HCT116 (cell line): ENCODE measurements around the gene DENND6A. TPM values are rescaled to one million over a fixed set of nuclear protein-coding genes. Genes with fewer than 3 reads are reported as not detected.
"Not testable (repeated sequence)": the region's sequence is repeated elsewhere in the genome, so short reads cannot be mapped to it uniquely, and the experiment has no call there.

Source experiments
- ATAC-seq: fragments of 200-7000 bp; cut with Tn5 transposase; 2 replicates; pipeline ENCODE4 v1.9.1; 2020; ENCODE audit warnings: mild to moderate bottlenecking, moderate library complexity
- BruUV-seq: library from RNA; stranded (reverse); fragments of 400-500 nt; replicated peaks from 2 replicates; lab custom pipeline; 2021; lab: Mats Ljungman, UMichigan
- CTCF ChIA-PET: fragments of 300-600 bp; sonication (Branson Sonifier 250); formaldehyde crosslinking; loops from one replicate; lab custom pipeline; 2021; ENCODE audit warnings: antibody characterized with exemption; lab: Charles Lee
- POLR2A ChIA-PET: fragments of 300-600, 350-600 bp; sonication (Branson Sonifier 250); formaldehyde crosslinking; loops from one replicate; lab custom pipeline; 2021; ENCODE audit warnings: antibody characterized with exemption; lab: Charles Lee
- RAD21 ChIA-PET, 2 experiments: fragments of 300-600 bp; sonication (Branson Sonifier 250); formaldehyde crosslinking; loops; one replicate each; lab custom pipeline; 2023; ENCODE audit warnings: low total read pairs in 2 of 2; ENCODE audit not compliant: uncharacterized antibody in 2 of 2, unreplicated experiment in 2 of 2, low non-redundant PET in 1 of 2; lab: Charles Lee
- DNase-seq: peaks from one replicate; pipeline ENCODE4 v3.0.0-alpha.2; 2010; ENCODE audit warnings: low read depth, low spot score
- H2AFZ ChIP-seq: fragments of 200-600 bp; shearing (Covaris generic), sonication (generic); 2 replicates; pipeline ENCODE4 v1.6.1; 2017; ENCODE audit warnings: low read depth, mixed run types, mixed read lengths, antibody characterized with exemption, low read length; ENCODE audit not compliant: poor library complexity, severe bottlenecking
- H3K27ac ChIP-seq: 2 replicates; pipeline ENCODE4 v1.5.1; 2012; ENCODE audit warnings: low read depth, low read length
- H3K27me3 ChIP-seq: fragments of 200-600 bp; sonication (generic); 2 replicates; pipeline ENCODE4 v1.6.1; 2016; ENCODE audit warnings: mixed run types, low read length, mixed read lengths; ENCODE audit not compliant: insufficient read depth
- H3K36me3 ChIP-seq, 2 experiments: fragments of 200-500 bp in 1 of 2; fragments of 200-600 bp in 1 of 2; sonication (Bioruptor generic) in 1 of 2; sonication (generic) in 1 of 2; 2 replicates each; pipeline versions ENCODE4 v1.5.1 to v1.6.1; 2014 to 2016; ENCODE audit warnings: low read length in 2 of 2, inconsistent platforms in 1 of 2, mixed read lengths in 1 of 2, mixed run types in 1 of 2; ENCODE audit not compliant: insufficient read depth in 2 of 2, control insufficient read depth in 1 of 2
- H3K4me1 ChIP-seq, 2 experiments: fragments of 200-600 bp in 1 of 2; sonication (generic) in 1 of 2; 2 replicates each; pipeline versions ENCODE4 v1.5.1 to v1.6.1; 2012 to 2017; ENCODE audit warnings: low read length in 2 of 2, inconsistent platforms in 1 of 2, mild to moderate bottlenecking in 1 of 2, mixed read lengths in 1 of 2, mixed run types in 1 of 2, moderate library complexity in 1 of 2; ENCODE audit not compliant: insufficient read depth in 2 of 2, control insufficient read depth in 1 of 2
- H3K4me2 ChIP-seq: fragments of 200-600 bp; sonication (generic); 2 replicates; pipeline ENCODE4 v1.6.1; 2017; ENCODE audit warnings: mixed run types, low read length, mixed read lengths
- H3K4me3 ChIP-seq, 2 experiments: fragments of 200-600 bp in 1 of 2; sonication (generic) in 1 of 2; replicated peaks in 1 of 2; 2 replicates each; pipeline ENCODE4 v1.5.1; 2011 to 2016; ENCODE audit warnings: low read length in 2 of 2, control low read depth in 1 of 2, low read depth in 1 of 2, mild to moderate bottlenecking in 1 of 2, mixed read lengths in 1 of 2, mixed run types in 1 of 2
- H3K79me2 ChIP-seq: fragments of 200-600 bp; sonication (generic); 2 replicates; pipeline ENCODE4 v1.6.1; 2017; ENCODE audit warnings: mild to moderate bottlenecking, mixed run types, low read length, moderate library complexity, mixed read lengths; ENCODE audit not compliant: insufficient read depth
- H3K9ac ChIP-seq: fragments of 200-600 bp; sonication (generic); 2 replicates; pipeline ENCODE4 v1.6.1; 2016; ENCODE audit warnings: low read length, mixed read lengths
- H3K9me2 ChIP-seq: fragments of 200-600 bp; sonication (generic), shearing (Covaris generic); 2 replicates; pipeline ENCODE4 v1.6.1; 2017; ENCODE audit warnings: mixed run types, mild to moderate bottlenecking, moderate library complexity; ENCODE audit not compliant: insufficient read depth
- H3K9me3 ChIP-seq, 2 experiments: fragments of 200-500 bp in 1 of 2; fragments of 200-600 bp in 1 of 2; sonication (Bioruptor generic) in 1 of 2; sonication (generic) in 1 of 2; 2 replicates each; pipeline ENCODE4 v1.6.1; 2014 to 2017; ENCODE audit warnings: low read length in 2 of 2, mixed read lengths in 2 of 2, inconsistent platforms in 1 of 2, low read depth in 1 of 2, mild to moderate bottlenecking in 1 of 2, mixed run types in 1 of 2, moderate library complexity in 1 of 2; ENCODE audit not compliant: control insufficient read depth in 1 of 2, insufficient read depth in 1 of 2
- H4K20me1 ChIP-seq: fragments of 200-600 bp; sonication (generic), shearing (Covaris generic); 2 replicates; pipeline ENCODE4 v1.6.1; 2017; ENCODE audit warnings: mixed run types, mild to moderate bottlenecking, moderate library complexity; ENCODE audit not compliant: insufficient read depth
- CBX3 ChIP-seq: IDR thresholded peaks from 2 replicates; pipeline ENCODE4 v1.6.1; 2012; ENCODE audit warnings: low read depth
- EGR1 ChIP-seq: IDR thresholded peaks from 2 replicates; pipeline ENCODE4 v1.6.1; 2012; ENCODE audit warnings: low read depth
- ELF1 ChIP-seq: IDR thresholded peaks from 2 replicates; pipeline ENCODE4 v1.6.1; 2012; ENCODE audit warnings: low read depth, borderline replicate concordance
- EZH2phosphoT487 ChIP-seq: fragments of 200-600 bp; IDR thresholded peaks from 2 replicates; pipeline ENCODE4 v1.6.1; 2018; ENCODE audit warnings: antibody characterized with exemption, borderline replicate concordance
- FOSL1 ChIP-seq: IDR thresholded peaks from 2 replicates; pipeline ENCODE4 v1.6.1; 2012; ENCODE audit warnings: low read depth
- JUND ChIP-seq: IDR thresholded peaks from 2 replicates; pipeline ENCODE4 v1.6.1; 2012
- POLR2A ChIP-seq: IDR thresholded peaks from 2 replicates; pipeline ENCODE4 v1.7.0; 2011; ENCODE audit warnings: borderline replicate concordance; ENCODE audit not compliant: insufficient read depth, insufficient read length; ENCODE audit errors: extremely low read depth
- POLR2AphosphoS5 ChIP-seq: IDR thresholded peaks from 2 replicates; pipeline ENCODE4 v1.6.1; 2011; ENCODE audit warnings: mild to moderate bottlenecking, low read depth, low read length, moderate library complexity
- RAD21 ChIP-seq: IDR thresholded peaks from 2 replicates; pipeline ENCODE4 v1.6.1; 2012; ENCODE audit warnings: low read depth, mild to moderate bottlenecking
- SP1 ChIP-seq: IDR thresholded peaks from 2 replicates; pipeline ENCODE4 v1.6.1; 2012; ENCODE audit warnings: low read depth
- TCF7L2 ChIP-seq: IDR thresholded peaks from 2 replicates; pipeline ENCODE4 v1.7.0; 2011; ENCODE audit warnings: borderline replicate concordance, inconsistent platforms; ENCODE audit not compliant: insufficient read depth, insufficient read length; ENCODE audit errors: extremely low read depth
- YY1 ChIP-seq: IDR thresholded peaks from 2 replicates; pipeline ENCODE4 v1.6.1; 2011; ENCODE audit warnings: low read length, low read depth, moderate library complexity, mild to moderate bottlenecking; ENCODE audit not compliant: insufficient replicate concordance; ENCODE audit errors: extremely low read depth
- ZFX ChIP-seq: fragments of 450-650 bp; IDR thresholded peaks from 2 replicates; pipeline ENCODE4 v1.6.1; 2017
- intact Hi-C: fragments of 100-400 bp; cut with micrococcal nuclease; formaldehyde crosslinking; loops from 2 replicates; pipeline ENCODE4 v1.10.0; 2022
- total RNA-seq: library from RNA; stranded (reverse); gene quantifications from one replicate; pipeline ENCODE4 v1.2.1, GENCODE V29; 2021; ENCODE audit not compliant: unreplicated experiment
- TF ChIP-seq, protein P1 (sequence below), 3 experiments: fragments of 200-600 bp in 1 of 3; sonication (generic) in 1 of 3; IDR thresholded peaks in 2 of 3; conservative IDR thresholded peaks in 1 of 3; 2 replicates each; pipeline ENCODE4 v1.5.1; 2012 to 2017; ENCODE audit warnings: low read depth in 2 of 3, low read length in 2 of 3, antibody characterized with exemption in 1 of 3, borderline replicate concordance in 1 of 3, control low read depth in 1 of 3, mild to moderate bottlenecking in 1 of 3, mixed read lengths in 1 of 3, mixed run types in 1 of 3, moderate library complexity in 1 of 3; ENCODE audit not compliant: insufficient read depth in 1 of 3
- TF ChIP-seq, protein P2 (sequence below): IDR thresholded peaks from 2 replicates; pipeline ENCODE4 v1.6.1; 2012; ENCODE audit warnings: low read depth

Gene DENND6A
- total RNA-seq, 1 experiment from 2014 or later = 22.3 TPM

DNA sequence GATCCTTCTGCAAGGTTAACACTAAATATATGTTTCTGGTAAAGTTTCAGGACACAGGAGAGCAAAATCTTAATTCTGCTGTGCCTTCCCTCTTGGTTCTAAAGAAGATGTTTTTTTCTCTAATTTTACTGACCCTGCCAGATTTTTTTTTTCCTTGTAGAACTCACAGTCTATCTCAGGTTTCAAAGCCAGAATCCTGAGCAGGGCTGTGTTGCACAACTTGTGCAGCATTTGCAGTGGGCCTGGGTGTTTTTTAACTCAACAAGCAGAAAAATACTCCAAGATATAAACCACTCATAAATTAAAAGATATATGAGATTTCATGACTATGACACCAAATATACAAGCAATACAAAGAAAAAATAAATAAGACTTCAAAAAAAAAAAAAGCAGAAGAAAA lies 55.5 kb downstream of the DENND6A start:
- DNase-seq (no peak), ATAC-seq (no peak)
- no peak overlapping the region for H3K27ac ChIP-seq
- BruUV-seq = no TSS peak
- no peak overlapping the region for H2AFZ ChIP-seq
- intact Hi-C loops = no loop called here
- ChIA-PET POLR2A (interaction anchor here (0.7 kb wide), 1 partner anchor 169 kb away, joined by 3 read pairs; no protein-coding TSS in a partner anchor), RAD21 (no interaction called here), CTCF (no interaction called here)
- no peaks in the 10 kb centered on the region for H3K4me1 ChIP-seq
- H3K9me3 ChIP-seq = no peaks in the 10 kb centered on the region
- H3K9ac ChIP-seq = no peak overlapping the region
- no peaks in the 10 kb centered on the region for H3K27me3 ChIP-seq
- no peak overlapping the region for H3K4me3 ChIP-seq
- no peaks in the 10 kb centered on the region for H4K20me1 ChIP-seq
- H3K36me3 ChIP-seq = peaks cover 20 to 26% of the 10 kb centered on the region in 2 experiments; a peak in 3 of 4 replicates
- no peak overlapping the region for H3K4me2 ChIP-seq
- no peaks in the 10 kb centered on the region for H3K79me2 ChIP-seq
- H3K9me2 ChIP-seq = no peaks in the 10 kb centered on the region
- TF ChIP-seq ELF1 (no peak), RAD21 (no peak), FOSL1 (no peak), EGR1 (no peak), JUND (no peak), ZFX (no peak), CBX3 (no peak), POLR2AphosphoS5 (no peak), POLR2A (no peak), SP1 (no peak), YY1 (no peak), EZH2phosphoT487 (no peak), TCF7L2 (no peak)
- TF ChIP-seq, protein P1, sequence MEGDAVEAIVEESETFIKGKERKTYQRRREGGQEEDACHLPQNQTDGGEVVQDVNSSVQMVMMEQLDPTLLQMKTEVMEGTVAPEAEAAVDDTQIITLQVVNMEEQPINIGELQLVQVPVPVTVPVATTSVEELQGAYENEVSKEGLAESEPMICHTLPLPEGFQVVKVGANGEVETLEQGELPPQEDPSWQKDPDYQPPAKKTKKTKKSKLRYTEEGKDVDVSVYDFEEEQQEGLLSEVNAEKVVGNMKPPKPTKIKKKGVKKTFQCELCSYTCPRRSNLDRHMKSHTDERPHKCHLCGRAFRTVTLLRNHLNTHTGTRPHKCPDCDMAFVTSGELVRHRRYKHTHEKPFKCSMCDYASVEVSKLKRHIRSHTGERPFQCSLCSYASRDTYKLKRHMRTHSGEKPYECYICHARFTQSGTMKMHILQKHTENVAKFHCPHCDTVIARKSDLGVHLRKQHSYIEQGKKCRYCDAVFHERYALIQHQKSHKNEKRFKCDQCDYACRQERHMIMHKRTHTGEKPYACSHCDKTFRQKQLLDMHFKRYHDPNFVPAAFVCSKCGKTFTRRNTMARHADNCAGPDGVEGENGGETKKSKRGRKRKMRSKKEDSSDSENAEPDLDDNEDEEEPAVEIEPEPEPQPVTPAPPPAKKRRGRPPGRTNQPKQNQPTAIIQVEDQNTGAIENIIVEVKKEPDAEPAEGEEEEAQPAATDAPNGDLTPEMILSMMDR (IDR thresholded peaks at IDR 0.05 in 2 of 3, conservative IDR thresholded peaks at IDR 0.05 in 1 of 3; ENCODE audit: borderline replicate concordance in 1 of 3, insufficient read depth in 1 of 3, low read depth in 2 of 3, low read length in 2 of 3) = no peak
- TF ChIP-seq, protein P2, sequence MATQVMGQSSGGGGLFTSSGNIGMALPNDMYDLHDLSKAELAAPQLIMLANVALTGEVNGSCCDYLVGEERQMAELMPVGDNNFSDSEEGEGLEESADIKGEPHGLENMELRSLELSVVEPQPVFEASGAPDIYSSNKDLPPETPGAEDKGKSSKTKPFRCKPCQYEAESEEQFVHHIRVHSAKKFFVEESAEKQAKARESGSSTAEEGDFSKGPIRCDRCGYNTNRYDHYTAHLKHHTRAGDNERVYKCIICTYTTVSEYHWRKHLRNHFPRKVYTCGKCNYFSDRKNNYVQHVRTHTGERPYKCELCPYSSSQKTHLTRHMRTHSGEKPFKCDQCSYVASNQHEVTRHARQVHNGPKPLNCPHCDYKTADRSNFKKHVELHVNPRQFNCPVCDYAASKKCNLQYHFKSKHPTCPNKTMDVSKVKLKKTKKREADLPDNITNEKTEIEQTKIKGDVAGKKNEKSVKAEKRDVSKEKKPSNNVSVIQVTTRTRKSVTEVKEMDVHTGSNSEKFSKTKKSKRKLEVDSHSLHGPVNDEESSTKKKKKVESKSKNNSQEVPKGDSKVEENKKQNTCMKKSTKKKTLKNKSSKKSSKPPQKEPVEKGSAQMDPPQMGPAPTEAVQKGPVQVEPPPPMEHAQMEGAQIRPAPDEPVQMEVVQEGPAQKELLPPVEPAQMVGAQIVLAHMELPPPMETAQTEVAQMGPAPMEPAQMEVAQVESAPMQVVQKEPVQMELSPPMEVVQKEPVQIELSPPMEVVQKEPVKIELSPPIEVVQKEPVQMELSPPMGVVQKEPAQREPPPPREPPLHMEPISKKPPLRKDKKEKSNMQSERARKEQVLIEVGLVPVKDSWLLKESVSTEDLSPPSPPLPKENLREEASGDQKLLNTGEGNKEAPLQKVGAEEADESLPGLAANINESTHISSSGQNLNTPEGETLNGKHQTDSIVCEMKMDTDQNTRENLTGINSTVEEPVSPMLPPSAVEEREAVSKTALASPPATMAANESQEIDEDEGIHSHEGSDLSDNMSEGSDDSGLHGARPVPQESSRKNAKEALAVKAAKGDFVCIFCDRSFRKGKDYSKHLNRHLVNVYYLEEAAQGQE = no peak

DNA sequence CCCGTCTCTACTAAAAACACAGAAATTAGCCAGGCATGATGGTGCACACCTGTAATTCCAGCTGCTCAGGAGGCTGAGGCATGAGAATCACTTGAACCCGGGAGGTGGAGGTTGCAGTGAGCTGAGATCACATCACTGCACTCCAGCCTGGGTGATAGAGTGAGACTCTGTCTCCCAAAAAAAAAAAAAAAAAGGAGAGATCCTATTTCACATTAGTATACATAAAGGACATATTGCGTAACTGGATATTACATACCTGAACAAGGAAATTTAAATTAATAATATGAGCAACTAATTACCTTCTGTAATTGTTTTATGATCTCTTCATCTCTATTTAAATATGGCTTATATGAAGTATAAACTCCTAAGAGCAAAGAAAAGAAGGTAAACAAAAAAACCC lies 58.6 kb downstream of the DENND6A start:
- H3K4me3 ChIP-seq, H3K4me1 ChIP-seq, DNase-seq, POLR2A ChIA-PET, ATAC-seq, H3K9me3 ChIP-seq, H2AFZ ChIP-seq, H4K20me1 ChIP-seq, H3K4me2 ChIP-seq, H3K9me2 ChIP-seq, intact Hi-C loops, H3K27me3 ChIP-seq, H3K27ac ChIP-seq, RAD21 ChIA-PET, CTCF ChIA-PET, H3K9ac ChIP-seq, H3K79me2 ChIP-seq, BruUV-seq: not testable (repeated sequence)
- H3K36me3 ChIP-seq = peaks cover 25 to 30% of the 10 kb centered on the region in 2 experiments; a peak in 3 of 4 replicates
